ENCODE results near the gene VPS26C.

VPS26C gene

GRCh38 chr21:37193006-37193405 is 74.1 kb downstream of the VPS26C start:
- TF ChIP-seq CTCF (IDR thresholded peaks at IDR 0.05): no peak

GRCh38 chr21:37192019-37192418 is 75.1 kb downstream of the VPS26C start:
- no peak for TF ChIP-seq CTCF (IDR thresholded peaks at IDR 0.05)

GRCh38 chr21:37188825-37189224 is 78.3 kb downstream of the VPS26C start:
- TF ChIP-seq CTCF (IDR thresholded peaks at IDR 0.05): no peak

GRCh38 chr21:37186983-37187382 is 80.2 kb downstream of the VPS26C start:
- no peak for TF ChIP-seq CTCF (IDR thresholded peaks at IDR 0.05)

- no peak for TF ChIP-seq CTCF (IDR thresholded peaks at IDR 0.05)
These were observed 82.1 kb downstream of the VPS26C start for GRCh38 chr21:37184784-37185593.

- no peak for TF ChIP-seq CTCF (IDR thresholded peaks at IDR 0.05)
These were observed 83.4 kb downstream of the VPS26C start for GRCh38 chr21:37183749-37184148.

- no peak for TF ChIP-seq CTCF (IDR thresholded peaks at IDR 0.05)
These were observed 84.9 kb downstream of the VPS26C start for GRCh38 chr21:37182222-37182621.

- no peak for TF ChIP-seq CTCF (IDR thresholded peaks at IDR 0.05)
These were observed 86.1 kb downstream of the VPS26C start for GRCh38 chr21:37181059-37181458.

All from LNCAP (cell line).